Epidermal melanocyte (primary cell): Measurements from ENCODE around the gene CD101.
"Not testable (repeated sequence)": the region's sequence is repeated elsewhere in the genome, so short reads cannot be mapped to it uniquely, and the experiment has no call there.

Experiments used
- DNase-seq: peaks from one replicate; pipeline ENCODE4 v3.0.0; 2011; ENCODE audit warnings: low spot score; ENCODE audit not compliant: insufficient read length

The CD101 gene, protein sequence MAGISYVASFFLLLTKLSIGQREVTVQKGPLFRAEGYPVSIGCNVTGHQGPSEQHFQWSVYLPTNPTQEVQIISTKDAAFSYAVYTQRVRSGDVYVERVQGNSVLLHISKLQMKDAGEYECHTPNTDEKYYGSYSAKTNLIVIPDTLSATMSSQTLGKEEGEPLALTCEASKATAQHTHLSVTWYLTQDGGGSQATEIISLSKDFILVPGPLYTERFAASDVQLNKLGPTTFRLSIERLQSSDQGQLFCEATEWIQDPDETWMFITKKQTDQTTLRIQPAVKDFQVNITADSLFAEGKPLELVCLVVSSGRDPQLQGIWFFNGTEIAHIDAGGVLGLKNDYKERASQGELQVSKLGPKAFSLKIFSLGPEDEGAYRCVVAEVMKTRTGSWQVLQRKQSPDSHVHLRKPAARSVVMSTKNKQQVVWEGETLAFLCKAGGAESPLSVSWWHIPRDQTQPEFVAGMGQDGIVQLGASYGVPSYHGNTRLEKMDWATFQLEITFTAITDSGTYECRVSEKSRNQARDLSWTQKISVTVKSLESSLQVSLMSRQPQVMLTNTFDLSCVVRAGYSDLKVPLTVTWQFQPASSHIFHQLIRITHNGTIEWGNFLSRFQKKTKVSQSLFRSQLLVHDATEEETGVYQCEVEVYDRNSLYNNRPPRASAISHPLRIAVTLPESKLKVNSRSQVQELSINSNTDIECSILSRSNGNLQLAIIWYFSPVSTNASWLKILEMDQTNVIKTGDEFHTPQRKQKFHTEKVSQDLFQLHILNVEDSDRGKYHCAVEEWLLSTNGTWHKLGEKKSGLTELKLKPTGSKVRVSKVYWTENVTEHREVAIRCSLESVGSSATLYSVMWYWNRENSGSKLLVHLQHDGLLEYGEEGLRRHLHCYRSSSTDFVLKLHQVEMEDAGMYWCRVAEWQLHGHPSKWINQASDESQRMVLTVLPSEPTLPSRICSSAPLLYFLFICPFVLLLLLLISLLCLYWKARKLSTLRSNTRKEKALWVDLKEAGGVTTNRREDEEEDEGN

DNA sequence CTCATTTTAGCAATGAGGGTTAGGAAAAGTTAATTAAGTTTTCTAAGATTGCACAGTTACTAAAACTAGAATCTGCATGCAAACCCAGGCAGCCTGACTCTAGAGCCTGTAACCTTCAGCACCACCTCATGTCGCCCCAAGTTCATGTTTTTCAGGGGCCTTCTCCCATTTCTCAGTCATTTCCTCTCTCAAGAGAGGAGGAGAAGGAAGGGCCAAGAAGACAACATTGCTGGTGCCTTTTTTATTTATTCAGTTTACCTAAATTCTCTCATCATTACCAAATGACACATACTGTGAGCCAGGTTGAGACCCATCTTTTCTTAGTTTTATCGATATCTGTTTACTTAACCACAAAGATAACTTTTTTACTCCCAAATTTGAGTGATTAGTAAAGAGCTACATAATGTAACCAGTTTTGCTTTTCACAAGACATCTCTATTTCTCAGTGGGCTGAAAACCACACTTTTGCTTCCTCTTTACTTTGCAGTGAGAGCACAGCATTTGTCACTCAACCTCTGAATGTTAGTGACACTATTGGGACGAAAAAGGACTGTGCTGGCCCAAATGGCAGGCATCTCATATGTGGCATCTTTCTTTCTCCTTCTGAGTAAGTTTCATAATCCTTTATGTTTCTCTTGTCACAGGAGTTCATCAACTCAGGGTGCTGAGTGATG lies at the start of gene CD101:
TSS of gene CD101 (plus strand) at position 507 of the 674 bp plus-strand sequence. CDS start at position 565, 58 bp downstream.
- DNase-seq: no peak

DNA sequence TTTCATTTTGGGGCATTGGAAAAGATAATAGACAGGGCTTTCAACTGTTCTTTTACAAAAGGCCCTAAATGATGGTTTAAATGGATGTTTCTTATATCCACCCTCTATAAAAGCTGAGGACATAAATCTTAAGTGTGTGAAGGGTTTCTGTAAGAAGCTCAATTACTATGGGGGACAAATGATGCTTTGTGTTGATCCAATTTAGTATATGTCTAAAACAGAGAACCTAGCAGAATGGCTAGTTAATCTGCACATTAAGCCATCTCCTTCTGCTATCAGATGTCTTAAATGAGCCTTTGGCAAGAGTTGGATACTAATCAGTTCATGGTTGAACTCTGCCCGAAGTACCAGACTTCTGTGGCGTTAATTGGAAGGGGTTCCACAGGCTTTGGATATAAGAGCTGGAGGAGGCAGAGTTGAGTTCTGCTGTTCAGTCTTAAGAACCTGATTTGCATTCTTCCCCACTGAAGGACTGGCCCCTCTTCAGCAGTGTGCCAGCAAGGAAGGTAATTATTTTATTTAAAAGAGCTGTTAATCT lies 48.8 kb upstream of the CD101 start:
- DNase-seq: no peak

DNA sequence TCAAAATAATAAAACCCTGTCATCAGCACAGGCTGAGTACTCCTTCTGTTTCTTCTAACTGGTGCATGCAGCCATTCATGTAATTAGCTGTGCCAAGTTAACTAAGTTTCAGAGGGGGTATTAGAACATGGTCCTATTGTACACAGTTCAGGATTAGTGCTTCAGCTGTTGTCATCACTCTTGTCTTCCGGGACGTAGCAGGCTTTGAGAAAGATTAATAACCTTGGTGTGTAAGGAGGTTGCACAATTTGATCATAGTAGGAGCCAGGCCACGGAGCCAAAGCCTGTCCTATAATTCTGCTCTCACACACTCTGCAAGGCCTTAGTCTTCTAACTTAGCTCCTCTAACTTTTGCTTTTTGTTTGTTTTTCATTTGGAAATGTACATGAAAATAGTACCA lies 47.1 kb upstream of the CD101 start:
- no peak for DNase-seq

DNA sequence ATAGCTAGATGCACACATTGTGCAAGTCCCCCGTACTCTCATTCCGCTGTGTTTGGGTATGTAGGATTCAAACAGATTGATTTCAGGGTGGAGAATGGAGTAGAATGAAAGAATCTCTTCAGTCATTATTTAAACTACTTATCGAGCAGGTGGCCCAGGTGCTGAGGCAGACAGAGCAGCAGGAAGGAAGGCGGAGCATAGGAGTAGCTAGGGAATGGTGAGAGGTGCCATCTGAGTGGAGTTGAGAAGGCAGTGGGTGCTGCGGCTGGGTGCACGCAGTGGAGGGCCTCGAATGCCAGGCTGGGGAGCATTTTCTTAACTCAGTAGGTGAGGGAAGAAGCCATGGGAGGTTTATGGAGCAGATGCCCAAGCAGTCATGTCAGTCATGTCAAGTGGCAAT lies 45.2 kb upstream of the CD101 start:
- no peak for DNase-seq

DNA sequence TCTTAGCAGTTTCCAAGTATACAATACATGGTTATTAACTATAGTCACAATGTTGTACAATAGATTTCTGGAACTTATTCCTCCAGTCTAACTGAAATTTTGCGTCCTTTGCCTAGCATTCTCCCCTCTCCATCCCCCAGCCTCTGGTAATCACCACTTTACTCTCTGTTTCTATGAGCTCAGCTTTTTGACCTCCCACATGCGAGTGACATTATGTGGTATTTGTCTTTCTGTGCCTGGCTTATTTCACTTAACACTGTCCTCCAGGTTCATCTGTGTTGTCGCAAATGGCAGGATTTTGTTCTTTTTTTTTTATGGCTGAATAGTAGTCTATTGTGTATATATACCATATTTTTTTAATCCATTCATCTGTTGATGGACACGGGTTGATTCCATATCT lies 43.9 kb upstream of the CD101 start:
- DNase-seq: no peak

DNA sequence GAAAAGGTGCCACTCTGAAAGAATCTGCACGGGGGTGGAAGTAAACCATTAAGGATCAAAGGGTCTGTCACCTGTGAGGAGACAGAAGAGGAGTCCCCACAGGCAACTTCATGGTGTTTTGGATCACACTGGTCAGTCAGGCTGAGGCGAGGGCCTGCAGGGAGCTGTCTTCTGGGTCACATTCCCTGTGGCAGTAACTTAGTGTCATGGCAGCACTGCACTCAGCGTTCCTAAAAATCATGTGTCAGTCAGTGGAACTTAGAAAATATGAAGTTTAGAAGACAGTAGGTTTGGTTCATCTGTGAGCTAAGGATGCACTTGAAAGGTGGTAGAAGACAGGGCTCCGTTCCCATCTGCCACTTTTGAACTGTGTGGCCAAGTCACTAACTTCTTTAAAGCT lies 43.5 kb upstream of the CD101 start:
- no peak for DNase-seq

DNA sequence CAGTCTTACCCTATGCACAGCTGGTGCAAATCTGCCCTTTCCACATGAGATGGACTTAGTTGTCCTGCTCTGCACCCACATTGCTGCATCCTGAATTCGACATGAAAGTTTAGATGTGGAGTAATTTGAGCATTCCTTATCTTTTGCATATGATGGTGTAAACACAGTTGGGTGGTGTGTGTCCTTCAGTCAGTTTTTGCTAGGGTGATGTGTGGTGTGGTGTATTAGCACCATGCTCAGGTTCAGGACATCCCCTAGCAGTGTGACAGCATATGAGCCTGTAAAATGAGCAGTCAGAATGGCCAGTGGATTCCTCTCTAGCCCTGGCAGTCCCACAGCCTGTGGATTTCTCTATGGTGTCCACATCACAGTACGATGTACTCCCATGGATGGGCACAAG lies 42.6 kb upstream of the CD101 start:
- no peak for DNase-seq

DNA sequence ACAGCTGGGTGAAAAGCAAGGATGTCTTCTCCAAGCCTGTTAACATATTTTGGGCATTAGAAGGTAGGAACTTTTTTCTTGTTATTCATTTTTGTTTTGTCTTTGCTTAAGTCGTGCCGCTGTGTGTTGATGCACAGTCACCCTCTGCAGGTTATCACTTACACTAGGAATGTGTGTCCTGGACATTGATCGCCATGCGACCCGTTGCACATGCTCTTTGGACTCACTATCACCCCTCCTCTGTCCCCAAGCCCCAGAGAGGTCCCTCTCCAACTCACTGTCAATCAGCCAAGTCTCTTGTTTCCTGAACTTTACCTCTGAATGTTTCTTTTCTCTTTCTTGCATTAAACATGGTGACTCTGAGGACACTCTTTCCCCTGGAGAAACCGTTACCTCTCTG lies 40.0 kb upstream of the CD101 start:
- DNase-seq: no peak

DNA sequence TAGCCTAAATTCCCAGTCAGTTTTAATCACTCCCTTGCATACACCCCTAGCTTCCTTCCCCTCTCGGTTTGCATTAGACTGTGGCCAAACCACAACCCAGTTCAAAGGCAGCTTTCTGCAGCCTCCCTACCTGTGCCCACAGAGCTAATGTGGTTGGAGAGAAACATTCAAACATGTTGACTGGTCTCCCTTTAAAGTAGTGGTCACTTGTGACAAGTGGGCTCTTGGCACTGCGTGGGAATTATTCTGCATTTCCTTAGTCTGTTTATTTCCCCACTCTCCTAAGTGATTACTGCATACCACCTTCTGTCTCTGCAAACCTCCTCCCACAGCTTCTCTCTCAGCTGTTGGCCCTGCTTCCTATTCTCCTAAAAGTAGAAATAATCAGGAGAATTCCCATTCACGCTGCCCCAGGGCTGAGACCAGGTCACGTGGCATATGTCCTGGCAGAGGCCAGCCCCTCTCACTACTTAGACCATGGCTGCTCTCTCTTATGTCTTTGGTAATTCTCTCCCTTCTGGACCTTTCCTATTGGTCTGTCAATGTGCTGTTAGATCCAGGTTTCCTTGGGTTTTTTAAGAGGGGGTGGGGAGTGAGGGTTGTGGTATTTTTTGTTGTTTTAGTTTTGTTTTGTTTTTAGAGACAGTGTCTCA lies 38.4 kb upstream of the CD101 start:
- DNase-seq: no peak

DNA sequence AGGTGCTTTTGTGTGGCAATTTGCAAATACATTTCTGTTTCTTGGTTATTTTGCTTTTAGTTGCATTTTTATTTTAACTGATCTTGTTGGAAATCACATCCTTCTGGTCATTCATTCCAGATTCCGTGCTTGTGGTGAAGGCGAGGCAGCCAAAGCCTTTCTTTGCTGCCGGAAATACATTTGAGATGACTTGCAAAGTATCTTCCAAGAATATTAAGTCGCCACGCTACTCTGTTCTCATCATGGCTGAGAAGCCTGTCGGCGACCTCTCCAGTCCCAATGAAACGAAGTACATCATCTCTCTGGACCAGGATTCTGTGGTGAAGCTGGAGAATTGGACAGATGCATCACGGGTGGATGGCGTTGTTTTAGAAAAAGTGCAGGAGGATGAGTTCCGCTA lies 34.8 kb upstream of the CD101 start:
- DNase-seq: no peak

DNA sequence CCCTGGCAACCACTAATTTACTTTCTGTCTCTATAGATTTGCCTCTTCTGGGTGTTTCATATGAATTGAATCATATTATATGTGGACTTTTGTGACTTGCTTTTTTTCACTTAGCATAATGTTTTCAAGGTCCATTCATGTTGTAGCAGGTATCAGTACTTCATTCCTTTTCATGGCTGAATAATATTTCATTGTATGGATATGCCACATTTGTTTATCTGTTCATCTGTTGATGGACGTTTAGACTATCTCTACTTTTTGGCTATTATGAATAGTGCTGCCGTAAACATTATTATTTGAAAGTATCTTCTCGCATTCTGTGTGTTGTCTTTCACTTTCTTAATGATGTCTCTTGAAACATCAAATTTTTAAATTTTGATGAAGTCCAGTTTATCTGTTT lies 32.8 kb upstream of the CD101 start:
- DNase-seq: no peak

DNA sequence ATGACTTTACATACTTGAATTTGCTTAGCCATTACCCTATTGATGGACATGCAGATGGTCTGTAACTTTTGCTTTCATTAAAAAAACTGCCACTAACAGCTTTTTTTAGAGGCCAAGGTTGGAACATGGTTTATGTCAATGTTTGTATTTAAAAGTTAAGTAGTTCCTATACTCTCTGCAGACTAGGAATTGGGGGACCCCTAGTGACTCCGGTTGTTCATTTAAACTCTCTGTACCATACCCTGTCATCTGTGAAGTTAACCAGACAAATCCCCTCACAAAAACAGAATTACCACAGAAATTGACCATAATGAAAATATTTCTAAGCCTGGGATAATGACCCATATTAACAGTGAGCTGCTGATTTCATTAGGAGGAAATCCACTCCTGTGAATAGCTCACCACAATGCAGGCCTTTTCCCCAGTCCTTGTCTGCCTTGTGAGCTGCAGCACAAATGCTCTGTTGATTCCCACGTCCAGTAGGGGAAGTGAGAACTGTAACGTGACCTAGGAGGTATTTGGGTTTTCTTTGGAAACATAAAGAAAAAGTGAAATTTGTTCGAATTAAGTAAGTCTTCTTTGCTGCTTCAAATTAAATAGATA lies 30.2 kb upstream of the CD101 start:
- peak; percentile 69 for DNase-seq

DNA sequence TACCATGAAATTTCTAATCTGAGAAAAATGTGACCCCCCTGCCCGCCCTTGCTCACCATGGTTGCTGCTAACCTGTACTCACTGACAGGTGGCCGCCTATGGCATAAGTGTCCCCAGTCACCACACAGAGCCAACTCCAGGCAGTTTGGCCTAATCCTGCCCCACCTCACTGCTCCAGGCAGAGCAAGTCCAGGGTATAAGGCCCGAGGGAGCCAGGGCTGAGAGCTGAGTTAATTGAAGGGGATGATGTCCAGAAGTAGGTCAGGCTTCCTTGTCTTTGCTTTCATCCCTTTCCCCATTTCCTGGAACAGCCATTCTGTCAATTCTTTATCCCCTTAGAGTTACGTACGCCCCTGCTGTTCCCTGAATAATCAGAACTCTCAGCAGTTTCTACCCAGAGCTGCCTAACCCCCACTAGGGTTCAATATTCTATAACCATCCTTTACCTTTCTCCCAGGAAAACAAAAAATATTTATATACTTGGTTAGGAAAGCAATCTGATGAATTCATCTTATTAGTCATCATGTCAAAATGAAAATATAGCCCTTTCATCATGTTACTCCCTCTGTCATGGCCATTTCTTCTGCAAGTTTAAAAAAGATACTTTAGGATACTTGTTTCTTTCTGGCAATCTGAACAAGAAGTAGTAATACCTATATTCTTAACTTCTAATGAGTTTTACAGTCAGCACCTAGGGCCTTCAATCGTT lies 29.4 kb upstream of the CD101 start:
- DNase-seq: no peak

DNA sequence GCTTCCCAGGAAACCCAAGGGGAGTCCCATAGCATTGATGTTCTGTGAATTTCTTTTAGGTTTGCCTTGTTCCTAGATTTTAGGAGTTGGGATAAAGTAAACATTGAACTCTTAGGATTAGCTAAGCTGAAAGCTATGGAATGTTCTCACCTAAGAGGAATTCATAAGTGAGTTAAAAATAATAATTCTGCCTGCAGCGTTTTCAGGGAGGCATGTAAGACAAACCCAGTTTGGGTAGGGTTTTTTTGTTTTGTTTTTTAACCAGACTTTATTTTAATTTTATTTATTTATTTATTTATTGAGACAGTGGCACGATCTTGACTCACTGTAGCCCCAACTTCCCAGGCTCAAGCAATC lies 28.9 kb upstream of the CD101 start:
- DNase-seq: no peak

DNA sequence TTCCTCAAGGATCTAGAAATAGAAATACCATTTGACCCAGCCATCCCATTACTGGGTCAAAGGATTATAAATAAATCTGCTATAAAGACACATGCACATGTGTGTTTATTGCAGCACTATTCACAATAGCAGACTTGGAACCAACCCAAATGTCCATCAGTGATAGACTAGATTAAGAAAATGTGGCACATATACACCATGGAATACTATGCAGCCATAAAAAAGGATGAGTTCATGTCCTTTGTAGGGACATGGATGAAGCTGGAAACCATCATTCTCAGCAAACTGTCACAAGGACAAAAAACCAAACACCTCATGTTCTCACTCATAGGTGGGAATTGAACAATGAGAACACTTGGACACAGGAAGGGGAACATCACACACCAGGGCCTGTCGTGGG lies 21.3 kb upstream of the CD101 start:
- not testable (repeated sequence) for DNase-seq

DNA sequence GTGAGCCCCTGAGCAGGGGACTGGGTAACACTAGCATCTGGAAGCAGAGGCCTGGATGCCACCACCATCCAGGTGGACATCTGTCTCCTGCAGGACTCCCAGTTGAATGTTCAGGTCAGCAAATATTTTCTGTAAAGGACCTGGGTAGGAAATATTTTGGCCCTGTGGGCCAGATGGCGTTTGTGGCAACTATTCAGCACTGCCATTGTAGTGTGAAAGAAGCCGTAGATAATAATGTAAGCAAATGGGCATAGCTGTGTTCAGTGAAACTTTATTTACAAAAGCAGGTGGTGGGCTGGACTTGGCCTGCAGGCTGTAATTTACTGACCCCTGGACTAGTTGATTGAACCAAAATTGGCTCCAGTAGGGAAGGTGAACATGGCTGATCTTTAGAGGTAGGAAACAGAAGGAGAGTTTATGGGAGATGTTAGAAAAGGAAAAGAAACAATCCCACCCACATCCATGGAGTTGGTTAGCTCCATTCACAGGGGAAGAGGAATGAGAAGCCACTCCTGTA lies 20.0 kb upstream of the CD101 start:
- no peak for DNase-seq

DNA sequence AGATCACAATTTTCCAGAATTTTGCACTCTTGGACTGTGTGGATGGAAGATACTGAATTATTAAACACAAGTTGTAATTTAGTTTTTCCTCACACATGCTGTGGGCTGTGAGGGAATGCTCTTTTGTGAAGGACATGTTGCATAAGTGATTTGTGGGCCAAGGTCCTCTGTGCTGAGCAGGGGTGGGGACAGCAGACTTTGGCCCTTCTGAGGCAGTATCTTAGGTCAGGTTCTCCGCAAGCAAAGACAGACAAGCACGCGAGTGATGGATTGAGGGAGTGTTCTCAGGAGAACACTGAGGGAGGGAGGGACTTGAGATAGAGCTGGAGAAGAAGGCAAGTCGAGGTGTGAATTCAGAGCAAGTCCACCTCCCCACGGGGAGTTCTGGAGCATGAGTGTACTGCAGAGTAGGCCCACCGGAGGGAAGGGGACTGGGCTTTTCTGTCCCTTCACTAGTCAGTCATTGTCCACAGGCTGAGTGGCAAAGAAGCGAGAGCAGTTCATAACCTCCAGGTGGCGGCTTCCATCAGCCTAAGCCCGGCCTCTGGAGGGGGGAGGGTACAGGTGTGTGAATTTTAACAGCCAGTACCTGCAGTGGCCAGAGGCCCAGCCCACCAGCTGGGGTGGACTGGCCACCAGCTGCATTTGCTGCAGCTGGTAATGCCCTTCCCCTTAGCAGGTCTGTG lies 19.1 kb upstream of the CD101 start:
- DNase-seq: no peak

DNA sequence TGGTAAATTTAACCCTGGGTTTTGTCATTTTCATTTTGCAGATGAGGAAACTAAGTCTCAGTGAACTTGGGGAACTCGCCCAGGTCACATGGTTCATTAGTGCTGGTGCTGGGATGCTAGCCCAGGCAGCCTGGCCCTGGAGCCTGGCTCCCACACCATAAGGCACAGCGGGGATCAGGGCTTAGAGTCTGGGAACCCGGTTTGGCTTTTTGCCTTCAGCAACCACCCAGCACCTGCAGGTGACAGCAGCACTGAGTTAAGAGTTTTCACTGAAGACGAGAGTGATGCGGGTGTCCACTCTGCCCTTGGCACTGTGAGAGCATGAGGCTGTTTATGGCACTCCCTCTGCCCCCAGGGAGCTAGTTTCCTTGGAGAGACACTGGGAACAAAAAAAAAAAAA lies 18.4 kb upstream of the CD101 start:
- no peak for DNase-seq

DNA sequence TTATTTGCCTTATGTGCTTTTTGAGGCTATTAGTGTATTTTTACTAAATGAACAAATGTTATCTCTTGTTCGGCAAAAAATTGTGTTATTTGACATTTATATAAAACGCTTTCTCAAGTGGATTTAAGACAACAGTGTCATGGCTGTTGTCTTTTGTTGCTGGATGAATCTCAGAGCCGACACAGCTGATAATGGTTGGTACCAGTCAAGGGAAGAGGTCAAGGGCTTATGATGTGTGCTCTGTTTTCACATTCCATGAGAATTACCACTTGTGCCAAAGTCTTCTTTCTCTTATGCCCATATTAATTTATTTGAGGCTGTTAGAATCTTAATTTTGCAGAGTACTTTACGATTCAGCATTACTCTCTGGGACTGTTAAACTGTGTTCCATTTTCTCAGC lies 17.9 kb upstream of the CD101 start:
- DNase-seq: no peak
